Measurements from ENCODE around the gene INSYN2A. TPM values are rescaled to one million over a fixed set of nuclear protein-coding genes. Genes with fewer than 3 reads are reported as not detected.

Gene INSYN2A
- total and polyA plus RNA-seq, 10 of the 15 experiments (the other 5 are each of a cell fraction or from before 2014, with no cell fraction given) = not detected

DNA sequence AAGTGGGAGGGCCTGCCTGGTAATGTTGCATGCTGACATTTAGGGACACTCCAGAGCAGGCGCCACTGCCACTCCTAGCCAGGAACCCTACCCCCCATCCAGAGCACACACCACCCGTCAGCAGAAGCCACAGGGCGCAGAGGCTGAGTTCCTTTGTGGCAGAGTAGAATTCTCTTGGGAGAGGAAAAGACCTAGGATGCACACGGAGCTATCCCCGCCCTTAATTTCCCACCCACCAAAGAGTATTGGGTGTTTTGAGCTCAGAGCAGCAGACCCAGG, 702 bp upstream of the INSYN2A start (continued):
- TF ChIP-seq, protein P1, sequence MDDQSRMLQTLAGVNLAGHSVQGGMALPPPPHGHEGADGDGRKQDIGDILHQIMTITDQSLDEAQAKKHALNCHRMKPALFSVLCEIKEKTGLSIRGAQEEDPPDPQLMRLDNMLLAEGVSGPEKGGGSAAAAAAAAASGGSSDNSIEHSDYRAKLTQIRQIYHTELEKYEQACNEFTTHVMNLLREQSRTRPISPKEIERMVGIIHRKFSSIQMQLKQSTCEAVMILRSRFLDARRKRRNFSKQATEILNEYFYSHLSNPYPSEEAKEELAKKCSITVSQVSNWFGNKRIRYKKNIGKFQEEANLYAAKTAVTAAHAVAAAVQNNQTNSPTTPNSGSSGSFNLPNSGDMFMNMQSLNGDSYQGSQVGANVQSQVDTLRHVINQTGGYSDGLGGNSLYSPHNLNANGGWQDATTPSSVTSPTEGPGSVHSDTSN (IDR thresholded peaks at IDR 0.05; ENCODE audit: insufficient replicate concordance, low read depth, low read length) = no peak
- TF ChIP-seq HDAC6 (IDR thresholded peaks at IDR 0.05; ENCODE audit: unreplicated experiment) = no peak
- TF ChIP-seq EGR1 (IDR thresholded peaks at IDR 0.05; ENCODE audit: borderline replicate concordance in 1 of 2, low read depth in 2 of 2, low read length in 2 of 2) = no peak
- TF ChIP-seq NFXL1 (IDR thresholded peaks at IDR 0.05; ENCODE audit: borderline replicate concordance) = no peak
- no peak for TF ChIP-seq SRF (IDR thresholded peaks at IDR 0.05; ENCODE audit: low read depth in 2 of 2, low read length in 2 of 2)
- no peak for TF ChIP-seq BHLHE40 (IDR thresholded peaks at IDR 0.05; ENCODE audit: borderline replicate concordance in 1 of 2, low read depth in 2 of 2, low read length in 1 of 2)
- TF ChIP-seq NBN (IDR thresholded peaks at IDR 0.05) = no peak
- no peak for TF ChIP-seq ZNF274 (IDR thresholded peaks at IDR 0.05; ENCODE audit: insufficient read depth, insufficient read length)

DNA sequence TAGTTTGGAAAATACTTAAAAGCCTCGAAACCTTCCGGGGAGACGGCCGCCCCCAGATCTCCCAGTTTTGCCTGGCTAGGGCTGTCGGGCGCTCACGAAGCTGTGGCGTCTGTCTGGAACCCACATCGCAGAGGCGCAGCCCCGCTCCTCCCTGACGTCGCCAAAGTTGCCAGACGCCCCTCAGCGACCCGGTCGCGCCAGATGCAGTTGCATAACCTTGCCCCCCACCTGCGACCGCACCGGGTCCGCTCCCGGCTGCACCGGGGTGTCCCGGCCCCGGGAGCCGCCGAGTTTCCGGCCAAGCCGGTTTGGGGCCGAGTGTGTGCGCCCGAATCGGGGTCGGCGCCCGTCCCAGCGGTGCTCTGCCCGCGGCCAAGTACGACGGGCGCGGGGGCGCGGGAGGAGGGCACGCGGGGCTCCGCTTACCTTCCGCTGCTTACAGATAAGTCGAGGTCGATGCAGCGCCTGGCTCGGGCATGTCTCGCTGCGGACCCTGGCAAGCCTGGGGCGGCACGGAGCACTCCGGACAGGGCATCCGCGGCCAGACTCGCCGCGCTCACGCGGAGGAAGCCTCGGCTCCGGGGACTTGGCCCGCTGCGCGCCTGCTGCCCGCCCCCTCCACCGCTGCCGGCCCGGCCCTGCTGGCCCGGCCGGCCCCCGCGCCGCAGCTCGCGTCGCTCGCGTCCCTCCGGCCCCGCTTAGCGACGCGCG, 665 bp downstream of the INSYN2A start:
- BruUV-seq (replicated peaks) = no TSS peak
- H3K36me3 ChIP-seq (ENCODE audit: control insufficient read depth in 2 of 2, insufficient read depth in 2 of 2, low read length in 1 of 2) = no peaks in the 10 kb centered on the region
- DNase-seq (ENCODE audit: low read depth, low spot score) = no peak
- no peak overlapping the region for H3K4me2 ChIP-seq (ENCODE audit: control insufficient read depth, insufficient read depth)
- no peaks in the 10 kb centered on the region for H3K79me2 ChIP-seq (ENCODE audit: control insufficient read depth, insufficient read depth, low read length)
- RAD21 ChIA-PET (ENCODE audit: unreplicated experiment) = no interaction called here
- H3K27me3 ChIP-seq (replicated peaks in 1 of 2; ENCODE audit: control insufficient read depth in 2 of 2, insufficient read depth in 2 of 2, low read length in 1 of 2) = no peaks in the 10 kb centered on the region
- POLR2A ChIA-PET = no interaction called here
- H3K4me1 ChIP-seq (ENCODE audit: control insufficient read depth, insufficient read depth, low read length) = no peaks in the 10 kb centered on the region
- TF ChIP-seq RUNX3 (IDR thresholded peaks at IDR 0.05; ENCODE audit: low read length) (no peak), LARP7 (IDR thresholded peaks at IDR 0.05) (no peak), ZNF217 (IDR thresholded peaks at IDR 0.05) (no peak)
- TF ChIP-seq, protein P2, sequence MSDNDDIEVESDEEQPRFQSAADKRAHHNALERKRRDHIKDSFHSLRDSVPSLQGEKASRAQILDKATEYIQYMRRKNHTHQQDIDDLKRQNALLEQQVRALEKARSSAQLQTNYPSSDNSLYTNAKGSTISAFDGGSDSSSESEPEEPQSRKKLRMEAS (IDR thresholded peaks at IDR 0.05; ENCODE audit: low read depth, low read length) = no peak
- H3K27ac ChIP-seq (ENCODE audit: control insufficient read depth, insufficient read depth) = no peak overlapping the region
- ATAC-seq = no peak
- 68% methylated on average over 65 of the region's 91 CpGs for WGBS (ENCODE audit: insufficient coverage, insufficient replicate concordance, low lambda C conversion rate, missing lambda C conversion rate)
- in situ Hi-C loops (cut with MboI) = no loop called here
- SMC1A ChIA-PET (ENCODE audit: uncharacterized antibody, unreplicated experiment) = no interaction called here
- H2AFZ ChIP-seq (ENCODE audit: control insufficient read depth, low read depth, low read length) = no peak overlapping the region
- H3K9me3 ChIP-seq (replicated peaks; ENCODE audit: control insufficient read depth, insufficient read depth, low read length) = no peaks in the 10 kb centered on the region
- FAIRE-seq = no peak
- H3K4me3 ChIP-seq = no peak overlapping the region
- no peak overlapping the region for H3K9ac ChIP-seq (ENCODE audit: control insufficient read depth, insufficient read depth, low read length)
- H4K20me1 ChIP-seq (ENCODE audit: control insufficient read depth, insufficient read depth) = no peaks in the 10 kb centered on the region
- CTCF ChIA-PET = no interaction called here
- intact Hi-C loops (cut with micrococcal nuclease; ENCODE audit: unreplicated experiment) = no loop called here

Measured in GM12878 (cell line).